ENCODE results near the gene RHEB.

DNA sequence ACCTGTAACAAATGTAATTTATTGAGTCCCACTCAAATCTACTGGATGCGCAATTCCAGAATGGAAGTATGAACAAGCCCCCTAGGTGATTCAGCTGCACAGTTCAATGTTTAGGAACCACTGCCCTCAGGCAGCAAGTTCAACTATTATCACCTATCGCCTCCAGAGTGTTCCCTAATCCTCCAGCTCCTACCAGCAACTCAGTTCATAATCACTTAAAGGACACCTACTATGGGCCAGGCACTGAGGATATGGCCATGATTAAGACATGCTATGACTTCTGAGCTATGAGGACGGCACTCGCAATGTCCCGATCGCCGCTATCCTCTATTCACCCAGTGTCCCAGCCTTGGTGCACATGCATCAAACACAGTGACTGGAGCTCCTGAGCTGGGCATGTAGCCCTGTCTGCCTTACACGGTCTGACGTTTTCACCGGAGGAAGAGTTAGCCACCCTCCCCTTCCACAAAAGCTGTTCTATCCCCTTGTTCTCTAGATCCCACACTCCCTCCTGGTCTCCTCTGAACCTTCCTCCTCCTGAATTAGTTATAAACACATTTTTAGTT, 22.3 kb downstream of the RHEB start:
- TF ChIP-seq, protein P1, sequence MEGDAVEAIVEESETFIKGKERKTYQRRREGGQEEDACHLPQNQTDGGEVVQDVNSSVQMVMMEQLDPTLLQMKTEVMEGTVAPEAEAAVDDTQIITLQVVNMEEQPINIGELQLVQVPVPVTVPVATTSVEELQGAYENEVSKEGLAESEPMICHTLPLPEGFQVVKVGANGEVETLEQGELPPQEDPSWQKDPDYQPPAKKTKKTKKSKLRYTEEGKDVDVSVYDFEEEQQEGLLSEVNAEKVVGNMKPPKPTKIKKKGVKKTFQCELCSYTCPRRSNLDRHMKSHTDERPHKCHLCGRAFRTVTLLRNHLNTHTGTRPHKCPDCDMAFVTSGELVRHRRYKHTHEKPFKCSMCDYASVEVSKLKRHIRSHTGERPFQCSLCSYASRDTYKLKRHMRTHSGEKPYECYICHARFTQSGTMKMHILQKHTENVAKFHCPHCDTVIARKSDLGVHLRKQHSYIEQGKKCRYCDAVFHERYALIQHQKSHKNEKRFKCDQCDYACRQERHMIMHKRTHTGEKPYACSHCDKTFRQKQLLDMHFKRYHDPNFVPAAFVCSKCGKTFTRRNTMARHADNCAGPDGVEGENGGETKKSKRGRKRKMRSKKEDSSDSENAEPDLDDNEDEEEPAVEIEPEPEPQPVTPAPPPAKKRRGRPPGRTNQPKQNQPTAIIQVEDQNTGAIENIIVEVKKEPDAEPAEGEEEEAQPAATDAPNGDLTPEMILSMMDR (IDR thresholded peaks at IDR 0.05; ENCODE audit: low read depth, low read length, poor library complexity, severe bottlenecking) = no peak
- no peak for TF ChIP-seq EZH2phosphoT487 (IDR thresholded peaks at IDR 0.05; ENCODE audit: borderline replicate concordance, low read length)
